Stimulated activated naive CD8-positive, alpha-beta T cell treated with anti-CD3 and anti-CD28 coated beads, Interleukin-15, amount 100 ng/mL, for 72 hours (primary cell): ENCODE results near the gene IGF2.

Experiments
- ATAC-seq: fragments of 150-1000 bp; cut with Tn5 transposase; 2 replicates; pipeline ENCODE4 v1.10.0; 2021; ENCODE audit warnings: mild to moderate bottlenecking, moderate library complexity
- DNase-seq, 2 donors: peaks; one replicate each; pipeline ENCODE4 v3.0.0; 2021 to 2022
- H3K27ac Mint-ChIP-seq, 2 donors: one replicate each; pipeline ENCODE4 v1.8.0; 2022; ENCODE audit warnings: mild to moderate bottlenecking in 2 of 2, mixed read lengths in 2 of 2, moderate library complexity in 2 of 2
- H3K27me3 Mint-ChIP-seq: one replicate; pipeline ENCODE4 v1.8.0; 2022; ENCODE audit warnings: mixed read lengths
- H3K4me1 Mint-ChIP-seq: one replicate; pipeline ENCODE4 v1.8.0; 2022; ENCODE audit warnings: mild to moderate bottlenecking, mixed read lengths
- H3K4me3 Mint-ChIP-seq, 2 donors: one replicate each; pipeline ENCODE4 v1.8.0; 2022; ENCODE audit warnings: mild to moderate bottlenecking in 2 of 2, mixed read lengths in 2 of 2, moderate library complexity in 1 of 2
- H3K9me3 Mint-ChIP-seq, 2 donors: one replicate each; pipeline ENCODE4 v1.8.0; 2022; ENCODE audit warnings: mixed read lengths in 2 of 2

IGF2 gene

GRCh38 chr11:2175659-2176058 lies 36.5 kb upstream of the IGF2 start:
- DNase-seq (no peak), ATAC-seq (no peak)
- Mint-ChIP-seq H3K27me3 (no peaks in the 10 kb centered on the region), H3K27ac (no peak overlapping the region), H3K9me3 (no peaks in the 10 kb centered on the region), H3K4me1 (no peaks in the 10 kb centered on the region), H3K4me3 (no peak overlapping the region)

DNA sequence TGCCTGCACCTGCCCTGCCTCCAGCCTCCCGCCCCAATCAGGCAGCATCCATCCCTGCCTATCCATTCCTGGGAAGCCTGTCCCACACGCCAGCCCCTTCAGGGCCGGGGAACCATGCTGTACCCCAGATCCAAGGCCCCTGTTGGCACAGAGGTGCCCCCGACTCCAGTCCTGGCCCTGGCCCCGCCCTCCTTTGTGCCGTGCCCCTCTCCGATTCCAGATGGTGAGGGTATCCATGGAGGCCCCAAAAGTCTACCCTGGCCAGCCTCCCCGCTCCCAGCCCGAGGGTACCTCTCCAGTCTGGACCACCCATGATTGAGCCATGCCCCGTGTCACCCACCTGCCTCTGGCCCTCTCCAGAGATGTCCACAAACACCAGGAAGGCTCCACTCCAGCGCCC lies 35.2 kb upstream of the IGF2 start:
- ATAC-seq = no peak
- Mint-ChIP-seq H3K27me3 (no peaks in the 10 kb centered on the region), H3K4me1 (no peaks in the 10 kb centered on the region), H3K9me3 (no peaks in the 10 kb centered on the region), H3K27ac (no peak overlapping the region), H3K4me3 (no peak overlapping the region)
- no peak for DNase-seq

DNA sequence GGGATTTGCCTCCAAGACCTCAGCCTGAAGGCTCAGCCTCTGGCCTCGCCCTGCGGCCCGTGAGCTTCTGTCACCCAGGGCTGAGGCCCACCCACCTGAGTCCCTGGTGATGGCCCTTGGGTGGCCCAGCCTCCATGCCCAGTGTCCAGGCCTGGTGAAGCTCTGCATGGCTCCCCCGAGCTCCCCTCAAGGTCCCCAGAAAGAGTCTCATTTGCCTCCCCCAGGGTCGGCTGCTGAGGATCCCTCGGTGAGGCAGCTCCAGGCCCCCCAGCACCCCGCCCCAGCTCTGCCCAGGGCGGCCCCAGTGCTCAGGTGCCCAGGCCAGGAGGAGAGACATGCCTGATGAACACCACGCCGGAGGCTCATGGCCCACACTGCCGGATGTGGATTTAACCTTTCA lies 34.6 kb upstream of the IGF2 start:
- Mint-ChIP-seq H3K9me3 (no peaks in the 10 kb centered on the region), H3K27ac (no peak overlapping the region), H3K27me3 (no peaks in the 10 kb centered on the region), H3K4me3 (no peak overlapping the region), H3K4me1 (no peaks in the 10 kb centered on the region)
- DNase-seq = no peak
- ATAC-seq = no peak

- no peaks in the 10 kb centered on the region for H3K27me3 Mint-ChIP-seq
- H3K9me3 Mint-ChIP-seq = no peaks in the 10 kb centered on the region
- H3K4me1 Mint-ChIP-seq = no peaks in the 10 kb centered on the region
- DNase-seq (no peak), ATAC-seq (no peak)
- no peak overlapping the region for H3K27ac Mint-ChIP-seq
- no peak overlapping the region for H3K4me3 Mint-ChIP-seq
These were observed 34.0 kb upstream of the IGF2 start for GRCh38 chr11:2173150-2173693.

DNA sequence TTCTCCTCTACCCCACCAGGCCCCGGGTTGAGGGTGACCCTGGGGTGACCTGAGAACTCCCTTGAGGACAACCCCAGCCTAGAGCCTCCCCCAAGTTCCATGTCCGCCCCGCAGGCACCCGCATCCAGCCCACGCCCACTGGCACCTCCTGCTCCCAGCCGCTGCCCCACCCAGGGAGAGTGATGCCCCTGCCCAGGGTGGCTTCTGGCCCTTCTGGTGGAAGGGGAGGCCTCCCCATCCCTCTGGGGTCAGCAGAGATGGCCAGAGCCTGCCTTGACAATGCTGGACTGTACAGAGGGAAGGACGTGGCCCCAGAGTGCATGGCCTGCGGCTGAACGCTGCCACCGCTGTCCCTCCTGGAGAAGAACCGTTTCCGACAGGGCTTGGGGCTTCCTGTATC lies 33.5 kb upstream of the IGF2 start:
- no peak overlapping the region for H3K27ac Mint-ChIP-seq
- peaks cover 5% of the 10 kb centered on the region for H3K27me3 Mint-ChIP-seq
- no peaks in the 10 kb centered on the region for H3K4me1 Mint-ChIP-seq
- H3K9me3 Mint-ChIP-seq = no peaks in the 10 kb centered on the region
- H3K4me3 Mint-ChIP-seq = no peak overlapping the region
- peak; percentile 3 for ATAC-seq
- DNase-seq = no peak

GRCh38 chr11:2171591-2172003 lies 32.4 kb upstream of the IGF2 start, which contains the start of gene TH:
Gene TH (minus strand): TSS chr11:2171815. CDS start chr11:2171786, 29 bp downstream.
- H3K9me3 Mint-ChIP-seq = no peaks in the 10 kb centered on the region
- ATAC-seq = no peak
- DNase-seq = no peak
- H3K27me3 Mint-ChIP-seq = peaks cover 14% of the 10 kb centered on the region
- H3K4me3 Mint-ChIP-seq = no peak within 1 kb of the TSS
- no peak within 1 kb of the TSS for H3K27ac Mint-ChIP-seq
- H3K4me1 Mint-ChIP-seq = no peaks in the 10 kb centered on the region

GRCh38 chr11:2169626-2170570 lies 30.7 kb upstream of the IGF2 start:
- Mint-ChIP-seq H3K27ac (no peak overlapping the region), H3K4me1 (no peaks in the 10 kb centered on the region), H3K27me3 (peaks cover 14% of the 10 kb centered on the region), H3K4me3 (no peak overlapping the region), H3K9me3 (no peaks in the 10 kb centered on the region)
- DNase-seq = no peak
- ATAC-seq = no peak

GRCh38 chr11:2169005-2169378 lies 29.8 kb upstream of the IGF2 start:
- Mint-ChIP-seq H3K4me3 (no peak overlapping the region), H3K27me3 (peaks cover 20% of the 10 kb centered on the region), H3K27ac (no peak overlapping the region), H3K4me1 (no peaks in the 10 kb centered on the region), H3K9me3 (no peaks in the 10 kb centered on the region)
- no peak for DNase-seq
- ATAC-seq = no peak

- Mint-ChIP-seq H3K9me3 (no peaks in the 10 kb centered on the region), H3K4me3 (no peak overlapping the region), H3K27me3 (peaks cover 25% of the 10 kb centered on the region), H3K27ac (no peak overlapping the region), H3K4me1 (no peaks in the 10 kb centered on the region)
- DNase-seq = no peak
- no peak for ATAC-seq
These were observed 29.3 kb upstream of the IGF2 start for GRCh38 chr11:2168286-2169004.

DNA sequence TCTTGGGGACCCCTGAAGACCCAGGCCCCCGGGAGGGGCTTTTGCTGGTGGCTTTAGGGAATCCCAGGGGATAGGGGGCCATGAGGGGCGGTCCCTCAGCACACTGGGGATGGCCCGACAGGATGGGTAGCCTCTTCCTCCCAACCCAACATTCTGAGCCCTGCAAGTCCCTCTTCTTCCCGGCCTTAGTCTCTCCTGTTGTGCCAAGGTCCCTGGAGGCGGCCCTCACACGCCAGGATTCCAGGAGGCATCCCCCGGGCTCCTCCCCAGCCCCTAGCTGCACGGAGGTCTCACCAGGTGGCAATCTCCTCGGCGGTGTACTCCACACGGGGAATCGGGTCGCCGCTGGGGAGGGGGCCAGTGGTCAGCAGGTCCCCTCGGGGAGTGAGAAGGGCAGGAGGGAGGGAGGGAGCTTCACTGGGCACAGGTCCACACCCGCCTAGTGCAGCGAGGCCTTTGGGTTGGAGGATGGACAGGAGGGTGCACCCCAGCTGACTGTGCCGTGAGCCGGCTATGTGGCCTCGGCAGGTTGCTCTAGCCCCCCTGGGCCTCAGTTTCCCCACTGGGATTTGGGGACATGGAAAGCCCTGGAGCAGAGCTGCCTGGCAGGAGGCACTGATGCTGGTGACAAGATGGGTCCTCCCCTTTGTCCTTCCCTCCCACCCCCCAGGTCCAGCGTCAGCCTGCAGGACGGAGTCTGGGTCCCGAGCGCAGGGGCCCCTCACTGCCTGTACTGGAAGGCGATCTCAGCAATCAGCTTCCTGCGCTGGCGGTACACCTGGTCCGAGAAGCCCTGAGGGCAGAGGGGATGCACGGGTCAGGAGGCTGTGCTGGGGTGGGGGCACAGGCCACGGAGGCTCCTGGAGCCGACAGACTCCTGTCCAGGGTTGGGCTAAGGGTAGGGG lies 28.2 kb upstream of the IGF2 start:
- no peak for ATAC-seq
- peaks cover 28% of the 10 kb centered on the region for H3K27me3 Mint-ChIP-seq
- H3K4me3 Mint-ChIP-seq = no peak overlapping the region

GRCh38 chr11:2166091-2166851 lies 27.1 kb upstream of the IGF2 start:
- peak; percentile 41 to 45 for DNase-seq
- Mint-ChIP-seq H3K9me3 (no peaks in the 10 kb centered on the region), H3K27me3 (peaks cover 31% of the 10 kb centered on the region), H3K27ac (no peak overlapping the region), H3K4me3 (no peak overlapping the region), H3K4me1 (no peaks in the 10 kb centered on the region)
- peak; percentile 58 for ATAC-seq

More for the DNA sequence above, 28.2 kb upstream of the IGF2 start:
- Mint-ChIP-seq H3K4me1 (no peaks in the 10 kb centered on the region), H3K27ac (no peak overlapping the region), H3K9me3 (no peaks in the 10 kb centered on the region)
- DNase-seq = no peak

DNA sequence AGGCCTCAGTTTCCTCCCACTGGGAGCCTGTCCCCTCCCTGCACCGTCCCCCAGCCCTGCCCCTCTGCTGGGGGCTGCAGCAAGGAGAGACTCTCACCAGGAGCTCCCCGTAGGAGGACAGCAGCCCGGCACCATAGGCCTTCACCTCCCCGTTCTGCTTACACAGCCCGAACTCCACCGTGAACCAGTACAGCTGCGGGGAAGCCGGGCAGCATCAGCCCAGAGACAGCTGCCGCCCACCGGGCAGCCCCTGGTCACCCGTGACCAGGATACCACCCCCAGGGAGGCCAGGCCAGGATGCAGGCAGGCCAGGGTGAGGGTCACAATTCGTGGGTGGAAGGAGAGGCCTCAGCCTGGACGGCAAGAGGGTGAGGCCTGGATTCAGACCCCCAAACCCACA lies 26.4 kb upstream of the IGF2 start:
- DNase-seq = no peak
- Mint-ChIP-seq H3K27me3 (peaks cover 31% of the 10 kb centered on the region), H3K4me1 (no peaks in the 10 kb centered on the region), H3K4me3 (no peak overlapping the region), H3K9me3 (no peaks in the 10 kb centered on the region), H3K27ac (no peak overlapping the region)
- ATAC-seq = no peak

DNA sequence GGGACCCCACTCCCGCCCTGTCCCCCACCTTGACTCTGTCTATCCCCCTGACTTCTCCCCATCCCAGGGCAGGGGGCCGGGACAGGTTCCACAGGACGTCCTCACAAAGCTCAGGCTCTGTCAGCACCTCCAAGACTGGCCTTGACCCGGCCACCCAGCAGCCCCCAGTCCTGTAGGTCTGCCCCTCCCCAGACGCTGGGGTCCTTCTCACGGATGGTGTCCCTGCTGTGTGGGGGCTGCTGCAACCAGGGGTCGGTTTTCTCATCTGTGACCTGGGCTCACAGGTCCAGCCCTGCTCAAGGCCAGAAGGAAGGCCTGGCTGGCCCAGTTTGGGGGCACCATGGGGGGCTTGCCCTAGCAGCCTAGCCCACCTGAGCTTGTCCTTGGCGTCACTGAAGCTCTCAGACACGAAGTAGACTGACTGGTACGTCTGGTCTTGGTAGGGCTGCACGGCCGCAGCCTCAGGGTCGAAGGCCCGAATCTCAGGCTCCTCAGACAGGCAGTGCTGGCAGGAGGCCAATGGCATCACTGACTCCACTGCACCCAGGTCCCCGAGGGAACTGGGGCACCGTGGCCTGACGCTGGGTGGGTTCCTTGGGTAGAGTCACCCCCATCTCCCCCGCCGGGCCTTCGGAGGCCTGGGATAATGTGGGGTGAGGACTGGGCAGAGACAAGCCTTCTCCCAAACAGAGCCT lies 25.8 kb upstream of the IGF2 start:
- H3K27ac Mint-ChIP-seq = peak overlapping the region in 1 of 2 donors; percentile 74
- no peaks in the 10 kb centered on the region for H3K4me1 Mint-ChIP-seq
- DNase-seq (no peak), ATAC-seq (no peak)
- no peak overlapping the region for H3K4me3 Mint-ChIP-seq
- H3K9me3 Mint-ChIP-seq = no peaks in the 10 kb centered on the region
- peaks cover 37% of the 10 kb centered on the region for H3K27me3 Mint-ChIP-seq

GRCh38 chr11:2164081-2164480 lies 24.9 kb upstream of the IGF2 start:
- Mint-ChIP-seq H3K9me3 (no peaks in the 10 kb centered on the region), H3K4me3 (no peak overlapping the region), H3K27ac (no peak overlapping the region), H3K27me3 (peaks cover 44% of the 10 kb centered on the region), H3K4me1 (no peaks in the 10 kb centered on the region)
- ATAC-seq (no peak), DNase-seq (no peak)
